Esophagus muscularis mucosa (tissue), 4 donors: Measurements from ENCODE around the gene THG1L. TPM values are rescaled to one million over a fixed set of nuclear protein-coding genes. Genes with fewer than 3 reads are reported as not detected.

Experiments used
- DNase-seq: peaks from one replicate; pipeline ENCODE4 v3.0.0-alpha.2; 2017; ENCODE audit errors: extremely low spot score
- H3K27ac ChIP-seq, 4 donors: fragments of 200-600 bp; sonication (generic); replicated peaks in 1 of 4; 1 replicate in 3 of 4; 2 replicates in 1 of 4; pipeline ENCODE4 v1.5.1; 2016 to 2019; ENCODE audit warnings: mild to moderate bottlenecking in 1 of 4
- H3K27me3 ChIP-seq, 4 donors: fragments of 200-600 bp; sonication (generic); one replicate each; pipeline versions ENCODE4 v1.5.1 to v1.6.0; 2016 to 2019
- H3K36me3 ChIP-seq, 4 donors: fragments of 200-600 bp; sonication (generic); one replicate each; pipeline ENCODE4 v1.5.1; 2016 to 2019
- H3K4me1 ChIP-seq, 4 donors: fragments of 200-600 bp; sonication (generic); one replicate each; pipeline ENCODE4 v1.5.1; 2016 to 2019
- H3K4me3 ChIP-seq, 4 donors: fragments of 200-600 bp; sonication (generic); 1 replicate in 2 of 4; 2 replicates in 2 of 4; pipeline ENCODE4 v1.5.1; 2016 to 2019; ENCODE audit warnings: mild to moderate bottlenecking in 4 of 4, moderate library complexity in 1 of 4
- H3K9me3 ChIP-seq, 4 donors: fragments of 200-600 bp; sonication (generic); 1 replicate in 3 of 4; 2 replicates in 1 of 4; pipeline ENCODE4 v1.5.1; 2016 to 2019
- EP300 ChIP-seq: sonication (generic); formaldehyde crosslinking; IDR thresholded peaks from one replicate; pipeline ENCODE4 v1.6.1; 2017; ENCODE audit warnings: antibody characterized with exemption
- POLR2A ChIP-seq: fragments of 450-650 bp; IDR thresholded peaks from one replicate; pipeline ENCODE4 v1.6.1; 2017; ENCODE audit warnings: antibody characterized with exemption, moderate library complexity, mild to moderate bottlenecking, low read depth
- POLR2AphosphoS5 ChIP-seq, 2 donors: sonication (generic); formaldehyde crosslinking; IDR thresholded peaks; one replicate each; pipeline ENCODE4 v1.6.1; 2017; ENCODE audit warnings: antibody characterized with exemption in 2 of 2
- WGBS: methylation state at CpG from one replicate; pipeline ENCODE4 v1.1.5; 2018; 5-methylcytosine and 5-hydroxymethylcytosine counted together
- intact Hi-C: fragments of 100-400 bp; cut with DNase I; formaldehyde crosslinking; loops from one replicate; pipeline ENCODE4 v1.15.1; 2023
- total RNA-seq, 4 donors: library from RNA; depleted of rRNA; stranded (reverse); fragments of >200 nt; gene quantifications; one replicate each; pipeline versions ENCODE4 v1.1.0 to v1.2.1, GENCODE V29; 2016
- TF ChIP-seq, protein P1 (sequence below), 3 experiments: fragments of 200-600 bp in 2 of 3; fragments of 450-650 bp in 1 of 3; sonication (generic) in 2 of 3; IDR thresholded peaks; one replicate each; pipeline ENCODE4 v1.5.1; 2017 to 2019; ENCODE audit warnings: antibody characterized with exemption in 3 of 3, mild to moderate bottlenecking in 2 of 3, moderate library complexity in 1 of 3

The THG1L gene
- total RNA-seq, 4 donors from 2014 or later: 14.1 to 22.7 (median 20.7) TPM

DNA sequence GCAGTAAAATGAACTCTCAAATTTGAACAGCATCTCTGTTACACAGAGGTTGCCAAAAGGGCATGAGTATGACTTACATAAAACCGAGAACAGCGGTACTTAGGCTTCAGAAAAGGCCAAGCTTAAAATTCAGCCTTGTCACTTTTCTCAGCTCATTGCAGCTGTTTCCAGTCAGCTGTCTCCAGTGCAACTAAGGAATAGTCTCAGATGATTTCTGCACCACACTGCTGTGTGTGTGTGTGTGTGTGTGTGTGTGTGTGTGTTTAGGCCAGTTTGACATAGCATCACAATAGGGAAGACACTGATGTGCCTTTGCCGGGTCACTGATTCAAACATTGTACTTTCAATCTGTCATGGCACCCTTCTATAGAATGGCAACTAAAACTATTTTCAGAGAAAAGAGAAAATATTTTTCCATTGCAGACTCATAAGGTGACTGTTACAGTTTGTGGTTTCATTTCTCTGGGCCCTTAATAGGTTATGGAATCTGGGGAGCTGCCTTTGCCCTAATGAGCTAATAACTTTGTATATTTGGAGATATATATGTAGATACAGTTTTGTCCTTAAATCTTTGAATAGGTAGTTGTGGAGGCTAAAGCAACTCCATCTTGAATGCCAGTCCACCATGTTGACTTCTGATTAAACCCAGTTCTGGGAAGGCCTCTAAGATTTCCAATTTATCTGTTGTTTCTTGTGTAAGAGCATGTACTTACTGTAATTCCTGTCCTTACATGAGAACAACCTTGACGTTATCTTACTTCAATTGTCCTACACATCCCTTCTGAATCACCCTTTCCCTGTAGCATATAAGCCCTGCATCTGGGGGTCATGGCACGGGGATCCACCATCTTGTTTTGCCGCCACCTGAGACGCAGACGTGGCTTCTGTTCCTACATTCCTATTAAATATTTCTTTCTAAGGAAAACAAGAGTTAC is 16.8 kb downstream of the THG1L start:
- TF ChIP-seq POLR2A (no peak), POLR2AphosphoS5 (IDR thresholded peaks at IDR 0.05) (peak; percentile 38 to 65)
- intact Hi-C loops: loop anchor here (10.0 kb wide), 2 partner anchors 183 to 383 kb away; no protein-coding TSS in a partner anchor
- Histone ChIP-seq H3K27me3 (no peaks in the 10 kb centered on the region), H3K4me1 (peaks cover 10 to 73% (median 72%) of the 10 kb centered on the region in 4 donors), H3K9me3 (no peaks in the 10 kb centered on the region), H3K36me3 (peaks cover 17 to 20% (median 18%) of the 10 kb centered on the region in 4 donors), H3K4me3 (peak overlapping the region in 1 of 4 donors; percentile 3), H3K27ac (peak overlapping the region; percentile 89 to 96 (median 92))
- WGBS: 78% methylated on average over 8 of the region's 8 CpGs
- DNase-seq: no peak

DNA sequence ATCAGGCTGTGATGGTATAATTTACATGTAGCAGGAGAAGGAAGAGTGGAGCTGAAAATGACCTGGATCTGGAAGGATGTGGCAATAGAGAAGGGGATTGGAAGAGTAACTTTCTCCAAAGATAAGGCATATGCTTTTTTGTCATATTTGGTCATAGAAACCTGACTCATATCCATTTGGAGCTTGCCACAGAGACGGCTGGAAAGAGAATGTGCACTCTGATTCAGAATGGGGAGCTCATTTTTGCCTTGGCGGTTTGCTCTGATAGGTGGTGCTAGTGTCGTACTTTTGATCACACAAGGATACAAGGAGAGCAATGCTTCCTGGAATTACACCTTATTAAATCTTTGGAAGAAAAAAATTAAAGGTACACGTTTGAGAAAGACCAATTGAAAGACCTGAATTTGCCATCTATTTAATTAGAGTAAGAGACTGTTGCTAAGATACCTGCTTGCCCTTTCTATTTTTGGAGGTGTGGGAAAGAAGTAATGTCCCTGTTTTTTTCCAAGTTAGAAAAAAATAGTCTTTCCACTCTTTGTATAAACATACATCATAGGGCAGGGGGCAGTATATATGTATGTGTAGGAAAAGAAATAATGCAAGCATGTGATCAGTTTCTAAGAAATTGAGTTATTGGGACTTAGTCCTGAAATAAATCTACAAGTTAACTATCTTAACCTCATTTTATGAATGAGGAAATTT is 17.7 kb downstream of the THG1L start:
- Histone ChIP-seq H3K4me3 (no peak overlapping the region), H3K4me1 (peaks cover 8 to 71% (median 68%) of the 10 kb centered on the region in 4 donors), H3K27ac (peak overlapping the region; percentile 89 to 96 (median 92)), H3K9me3 (no peaks in the 10 kb centered on the region), H3K27me3 (no peaks in the 10 kb centered on the region), H3K36me3 (peaks cover 26 to 29% (median 27%) of the 10 kb centered on the region in 4 donors)
- TF ChIP-seq, protein P1, sequence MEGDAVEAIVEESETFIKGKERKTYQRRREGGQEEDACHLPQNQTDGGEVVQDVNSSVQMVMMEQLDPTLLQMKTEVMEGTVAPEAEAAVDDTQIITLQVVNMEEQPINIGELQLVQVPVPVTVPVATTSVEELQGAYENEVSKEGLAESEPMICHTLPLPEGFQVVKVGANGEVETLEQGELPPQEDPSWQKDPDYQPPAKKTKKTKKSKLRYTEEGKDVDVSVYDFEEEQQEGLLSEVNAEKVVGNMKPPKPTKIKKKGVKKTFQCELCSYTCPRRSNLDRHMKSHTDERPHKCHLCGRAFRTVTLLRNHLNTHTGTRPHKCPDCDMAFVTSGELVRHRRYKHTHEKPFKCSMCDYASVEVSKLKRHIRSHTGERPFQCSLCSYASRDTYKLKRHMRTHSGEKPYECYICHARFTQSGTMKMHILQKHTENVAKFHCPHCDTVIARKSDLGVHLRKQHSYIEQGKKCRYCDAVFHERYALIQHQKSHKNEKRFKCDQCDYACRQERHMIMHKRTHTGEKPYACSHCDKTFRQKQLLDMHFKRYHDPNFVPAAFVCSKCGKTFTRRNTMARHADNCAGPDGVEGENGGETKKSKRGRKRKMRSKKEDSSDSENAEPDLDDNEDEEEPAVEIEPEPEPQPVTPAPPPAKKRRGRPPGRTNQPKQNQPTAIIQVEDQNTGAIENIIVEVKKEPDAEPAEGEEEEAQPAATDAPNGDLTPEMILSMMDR (IDR thresholded peaks at IDR 0.05): no peak
- TF ChIP-seq POLR2AphosphoS5 (IDR thresholded peaks at IDR 0.05): peak; percentile 12 to 57
- no peak for TF ChIP-seq EP300
- no peak for TF ChIP-seq POLR2A
- no peak for DNase-seq
- intact Hi-C loops: loop anchor here (10.0 kb wide), 2 partner anchors 184 to 384 kb away; no protein-coding TSS in a partner anchor
- 51% methylated on average over 4 of the region's 4 CpGs for WGBS

DNA sequence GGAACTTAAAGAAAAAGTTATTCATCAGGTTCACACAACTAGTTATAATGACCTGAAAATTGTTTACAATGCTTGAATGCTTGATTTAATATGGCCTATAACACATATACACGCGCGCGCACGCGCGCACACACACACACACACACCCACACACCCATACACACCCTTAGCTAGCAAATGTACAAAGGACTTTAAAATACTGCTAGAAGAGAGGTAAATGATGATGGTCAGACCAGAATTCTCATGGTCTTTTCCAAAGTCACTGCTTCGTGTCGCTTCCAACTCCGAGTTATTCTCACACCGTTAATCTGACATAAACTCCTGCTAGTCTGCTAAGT is 18.2 kb downstream of the THG1L start:
- H3K27me3 ChIP-seq: no peaks in the 10 kb centered on the region
- no peaks in the 10 kb centered on the region for H3K9me3 ChIP-seq
- WGBS: 77% methylated on average over 11 of the region's 11 CpGs
- DNase-seq: no peak
- H3K4me3 ChIP-seq: peak overlapping the region in 2 of 4 donors; percentile 17 to 18
- no peak for TF ChIP-seq POLR2A
- no peak for TF ChIP-seq EP300
- TF ChIP-seq, protein P1 (IDR thresholded peaks at IDR 0.05): no peak
- no peak for TF ChIP-seq POLR2AphosphoS5 (IDR thresholded peaks at IDR 0.05)
- intact Hi-C loops: loop anchor here (10.0 kb wide), 2 partner anchors 185 to 385 kb away; no protein-coding TSS in a partner anchor
- peaks cover 29 to 34% (median 31%) of the 10 kb centered on the region in 4 donors for H3K36me3 ChIP-seq
- peak overlapping the region; percentile 89 to 96 (median 92) for H3K27ac ChIP-seq
- peaks cover 6 to 68% (median 68%) of the 10 kb centered on the region in 4 donors for H3K4me1 ChIP-seq

DNA sequence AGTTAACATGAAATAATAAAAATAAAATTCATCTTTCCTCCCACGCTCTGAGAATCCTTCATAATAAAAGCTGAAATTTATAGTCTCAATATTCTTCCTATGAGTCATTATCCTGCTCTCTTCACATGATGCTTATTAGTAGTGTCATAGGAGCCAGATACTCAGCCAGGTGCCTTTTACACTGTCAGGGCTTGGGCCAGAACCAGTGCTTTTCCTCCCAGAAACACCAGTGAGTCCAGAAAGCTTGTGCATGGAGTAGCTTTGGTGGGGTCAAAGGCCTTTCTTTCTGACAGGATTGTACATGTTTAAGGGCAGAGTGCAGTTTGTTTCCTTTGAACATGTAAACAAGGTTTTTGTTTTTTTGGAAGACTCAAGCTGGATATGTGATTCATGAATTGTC is 19.1 kb downstream of the THG1L start:
- no peaks in the 10 kb centered on the region for H3K9me3 ChIP-seq
- H3K4me3 ChIP-seq: peak overlapping the region in 2 of 4 donors; percentile 17 to 26
- 41% methylated on average over 1 of the region's 1 CpG for WGBS
- H3K36me3 ChIP-seq: peaks cover 37 to 43% (median 39%) of the 10 kb centered on the region in 4 donors
- TF ChIP-seq POLR2AphosphoS5 (IDR thresholded peaks at IDR 0.05) (peak; percentile 38 to 43), EP300 (no peak), POLR2A (no peak)
- TF ChIP-seq, protein P1 (IDR thresholded peaks at IDR 0.05): no peak
- peak overlapping the region; percentile 89 to 96 (median 92) for H3K27ac ChIP-seq
- H3K4me1 ChIP-seq: peaks cover 0 to 61% (median 59%) of the 10 kb centered on the region in 4 donors
- intact Hi-C loops: no loop called here
- DNase-seq: no peak
- no peaks in the 10 kb centered on the region for H3K27me3 ChIP-seq
